GM23248 (cell line): Measurements from ENCODE around the gene SLC5A6.
"Not testable (repeated sequence)": the region's sequence is repeated elsewhere in the genome, so short reads cannot be mapped to it uniquely, and the experiment has no call there.

Source experiments
- EZH2 ChIP-seq: fragments of 200-600 bp; sonication (generic); IDR thresholded peaks from 2 replicates; pipeline ENCODE4 v1.6.1; 2018; ENCODE audit warnings: antibody characterized with exemption, mild to moderate bottlenecking; ENCODE audit not compliant: insufficient read depth, poor library complexity, severe bottlenecking
- EZH2phosphoT487 ChIP-seq: fragments of 200-600 bp; sonication (generic); IDR thresholded peaks from 2 replicates; pipeline ENCODE4 v1.6.1; 2018; ENCODE audit warnings: antibody characterized with exemption, moderate library complexity, mild to moderate bottlenecking, low read depth; ENCODE audit not compliant: insufficient read depth

GRCh38 chr2:27195799-27196198 lies 16.3 kb downstream of the SLC5A6 start:
- TF ChIP-seq EZH2phosphoT487, EZH2: not testable (repeated sequence)
